Stimulated activated CD4-positive, alpha-beta T cell treated with anti-CD3 and anti-CD28 coated beads, Interleukin-15, amount 100 ng/mL, for 48 hours (primary cell): ENCODE data around the gene UNK.
"Not testable (repeated sequence)": the region's sequence is repeated elsewhere in the genome, so short reads cannot be mapped to it uniquely, and the experiment has no call there.

Source experiments
- DNase-seq, 2 donors: peaks; one replicate each; pipeline ENCODE4 v3.0.0-alpha.2; 2020; ENCODE audit warnings: low read depth in 2 of 2

UNK gene

GRCh38 chr17:75849279-75849646 is 64.7 kb downstream of the UNK start:
- no peak for DNase-seq

GRCh38 chr17:75849724-75850123 is 65.1 kb downstream of the UNK start:
- DNase-seq: no peak

DNA sequence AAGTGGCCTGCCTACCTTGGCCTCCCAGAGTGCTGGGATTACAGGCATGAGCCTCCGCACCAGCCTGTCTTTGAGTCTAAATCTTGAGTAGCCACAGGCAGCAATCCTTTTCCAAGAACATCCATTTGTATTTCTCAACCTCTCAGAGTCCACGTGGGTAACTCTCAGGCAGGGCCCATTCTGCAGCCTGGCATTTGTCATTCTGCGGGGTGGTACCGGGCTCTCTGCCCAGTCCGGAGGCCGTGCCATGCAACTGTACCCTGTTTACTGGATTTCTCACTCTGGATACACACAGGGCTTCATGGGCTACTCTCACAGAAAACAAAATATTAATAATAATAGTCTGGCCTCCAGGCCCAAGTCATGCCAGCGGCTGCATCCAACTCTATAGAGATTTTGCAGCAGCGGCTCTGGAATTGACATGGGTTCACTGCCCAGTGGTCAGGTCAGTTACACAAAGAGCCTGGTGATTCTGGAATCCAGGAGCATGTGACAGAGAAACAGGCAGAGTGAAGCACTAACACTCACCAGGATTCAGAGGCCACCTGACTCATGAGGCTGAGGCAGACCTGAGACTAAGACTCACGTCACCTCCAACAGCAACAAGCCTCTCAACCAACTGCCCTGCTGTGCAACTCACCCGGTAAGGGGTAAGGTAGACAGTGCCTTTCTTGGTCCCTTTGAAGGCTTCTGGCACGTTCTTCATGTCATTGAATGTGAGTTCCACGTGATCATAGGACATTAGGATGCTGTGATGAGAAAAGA is 66.5 kb downstream of the UNK start:
- DNase-seq: no peak

- DNase-seq: not testable (repeated sequence)
Observed at GRCh38 chr17:75851693-75851991, 67.0 kb downstream of the UNK start.

DNA sequence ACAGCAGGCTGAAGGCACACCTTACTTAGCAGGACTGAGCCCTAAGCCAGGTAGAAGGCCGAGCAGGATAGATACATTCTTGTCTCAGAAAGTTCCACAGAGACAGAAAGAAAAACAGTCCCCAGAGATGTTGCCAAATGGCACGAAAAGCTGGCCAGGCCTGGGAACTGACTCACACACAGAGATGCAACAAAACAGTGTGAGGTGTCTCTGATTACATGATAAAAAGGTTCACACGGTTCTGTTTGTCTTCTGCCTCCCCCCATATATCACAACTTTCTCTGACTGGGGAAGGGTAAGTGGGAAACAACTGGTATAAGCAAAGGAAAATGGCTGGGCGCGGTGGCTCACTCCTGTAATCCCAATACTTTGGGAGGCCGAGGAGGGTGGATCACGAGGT is 68.8 kb downstream of the UNK start:
- no peak for DNase-seq

DNA sequence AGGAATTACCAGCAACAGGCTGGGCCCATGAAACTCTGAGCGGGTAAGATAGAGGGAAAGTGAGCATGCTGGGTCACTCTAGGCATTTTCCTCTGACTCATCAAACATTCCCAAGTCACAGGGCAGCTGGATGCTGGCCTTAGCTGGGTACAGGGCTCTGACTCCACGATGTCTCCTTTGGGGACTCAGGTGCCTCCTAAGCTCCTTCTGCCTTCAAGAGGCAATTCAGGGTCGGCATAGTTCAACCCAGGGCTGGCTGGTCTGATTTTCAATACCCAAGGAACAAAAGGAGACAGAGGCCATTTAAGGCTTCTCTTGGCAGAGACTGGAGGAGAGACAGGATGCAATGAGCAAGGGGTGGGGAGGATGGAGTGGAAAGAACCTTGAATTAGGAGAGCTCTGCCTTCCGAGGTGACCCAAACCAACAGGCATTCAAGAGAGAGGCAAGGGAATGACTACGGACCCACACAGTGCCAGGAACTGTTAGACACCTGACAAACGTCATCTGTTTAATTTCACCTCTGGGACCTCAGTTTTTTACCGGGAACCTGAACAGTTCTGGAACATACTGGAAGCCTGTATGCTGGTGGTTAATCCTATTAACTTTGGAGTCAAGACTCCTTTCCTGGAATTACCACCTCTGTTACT is 69.6 kb downstream of the UNK start:
- DNase-seq: no peak

- no peak for DNase-seq
Observed at GRCh38 chr17:75854881-75855309, 70.3 kb downstream of the UNK start.

DNA sequence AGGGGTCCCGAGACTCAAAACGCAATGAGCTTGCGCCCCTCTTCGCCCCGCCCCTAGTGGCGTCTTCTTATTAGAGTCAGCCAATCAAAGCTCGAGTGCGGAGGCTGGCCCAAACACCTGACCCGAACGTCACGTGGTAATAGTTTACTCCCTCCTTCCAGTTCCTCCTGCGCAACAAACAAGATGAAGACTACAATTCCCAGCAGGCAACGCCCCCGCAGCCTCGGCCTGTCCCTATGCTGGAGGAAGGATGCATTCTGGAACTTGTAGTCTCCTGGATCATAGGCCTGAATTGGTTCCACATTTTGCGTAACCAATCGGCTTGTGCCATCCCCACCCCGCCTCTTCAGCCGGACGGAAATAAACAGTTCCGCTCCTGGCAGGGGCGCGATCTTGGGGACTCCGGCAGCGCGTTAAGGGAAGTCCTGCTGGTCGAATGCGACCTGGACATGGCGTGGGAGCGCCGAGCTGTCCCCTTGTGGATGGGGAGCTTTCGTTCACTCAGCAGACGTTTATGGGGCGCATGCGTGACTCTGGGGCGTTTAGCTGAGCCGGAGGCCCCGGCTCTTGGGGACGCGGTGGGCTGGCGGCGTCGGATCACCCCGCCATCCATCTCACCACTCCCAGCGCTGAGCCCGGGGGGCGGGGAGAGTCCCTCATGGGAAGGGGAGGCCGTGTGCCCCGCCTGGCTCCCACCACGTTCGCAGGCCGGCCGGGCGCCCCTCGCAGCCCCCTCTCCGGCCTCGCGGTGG is 70.9 kb downstream of the UNK start, which contains the start of gene WBP2:
WBP2 (minus strand) TSS at position 26 of the 752 bp plus-strand sequence. CDS start 38 bp downstream, outside the sequence.
- peak; percentile 98 for DNase-seq

DNA sequence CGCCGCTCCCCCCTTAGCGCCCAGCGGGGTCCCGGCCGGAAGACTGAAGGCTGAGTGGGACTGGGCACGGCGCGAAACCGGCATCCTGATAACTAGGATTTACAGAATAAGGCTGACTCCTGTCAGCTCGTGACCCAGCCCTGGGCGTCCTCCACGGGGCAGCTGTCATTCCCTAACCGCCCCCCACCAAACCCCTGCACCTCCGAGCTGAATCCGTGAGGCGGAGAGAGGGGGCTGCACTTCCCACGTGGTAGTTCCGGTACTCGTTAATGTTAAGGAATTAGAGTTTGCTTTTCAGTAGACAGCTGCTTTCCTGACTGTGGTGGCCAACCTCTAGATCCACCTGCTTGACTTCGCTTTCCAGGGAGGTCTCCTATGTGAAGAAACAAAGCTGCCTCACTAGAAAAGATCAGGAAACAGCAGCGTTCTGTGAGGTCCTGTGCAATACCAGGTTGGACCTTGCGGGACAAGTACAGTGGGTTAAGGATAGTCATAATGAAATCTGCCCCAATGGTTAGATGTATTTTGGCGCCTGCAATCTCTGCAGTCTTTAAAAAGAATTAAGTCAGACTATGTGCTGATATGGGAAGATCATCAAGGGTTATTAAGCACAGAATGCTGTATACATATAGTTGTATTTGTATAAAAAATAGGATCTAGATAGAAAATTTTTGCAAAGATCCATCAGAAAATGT is 71.6 kb downstream of the UNK start:
- DNase-seq: no peak

DNA sequence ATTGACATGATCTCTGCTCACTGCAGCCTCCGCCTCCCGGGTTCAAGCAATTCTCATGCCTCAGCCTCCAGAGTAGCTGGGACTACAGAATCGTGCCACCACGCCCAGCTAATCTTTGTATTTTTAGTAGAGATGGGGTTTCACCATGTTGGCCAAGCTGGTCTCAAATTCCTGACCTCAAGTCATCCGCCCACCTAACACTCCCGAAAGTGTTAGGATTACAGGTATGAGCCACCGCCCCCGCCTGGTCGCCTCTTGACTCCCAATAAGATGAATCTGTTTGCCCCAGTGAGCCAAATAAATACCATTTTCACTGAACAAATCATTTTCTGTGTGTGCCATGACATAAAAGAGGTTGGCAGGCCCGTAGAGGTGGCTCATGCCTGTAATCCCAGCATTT is 74.8 kb downstream of the UNK start:
- DNase-seq: not testable (repeated sequence)

DNA sequence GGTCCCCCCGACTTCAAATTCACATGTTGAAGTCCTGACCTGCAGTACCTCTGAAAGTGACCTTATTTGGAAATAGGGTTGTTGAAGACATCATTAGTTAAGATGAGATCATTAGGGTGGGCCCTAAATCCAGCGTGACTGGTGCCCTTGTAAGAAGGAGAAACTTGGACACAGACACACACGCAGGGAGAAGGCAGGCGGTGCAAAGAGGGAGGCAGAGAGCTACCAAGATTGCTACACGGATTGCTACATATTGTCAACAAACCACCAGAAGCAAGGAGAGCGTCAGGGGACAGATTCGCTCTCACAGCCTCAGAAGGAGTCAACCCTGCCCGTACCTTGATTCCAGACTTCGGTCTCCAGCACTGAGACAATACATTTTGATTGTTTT is 77.3 kb downstream of the UNK start:
- no peak for DNase-seq

GRCh38 chr17:75864448-75864871 is 79.9 kb downstream of the UNK start:
- no peak for DNase-seq

GRCh38 chr17:75864887-75865286 is 80.3 kb downstream of the UNK start:
- DNase-seq: not testable (repeated sequence)

- DNase-seq: not testable (repeated sequence)
Observed at GRCh38 chr17:75865404-75866188, 81.0 kb downstream of the UNK start.

- not testable (repeated sequence) for DNase-seq
Observed at GRCh38 chr17:75868730-75869281, 84.2 kb downstream of the UNK start.

- DNase-seq: no peak
Observed at GRCh38 chr17:75869282-75870141, 84.9 kb downstream of the UNK start.

DNA sequence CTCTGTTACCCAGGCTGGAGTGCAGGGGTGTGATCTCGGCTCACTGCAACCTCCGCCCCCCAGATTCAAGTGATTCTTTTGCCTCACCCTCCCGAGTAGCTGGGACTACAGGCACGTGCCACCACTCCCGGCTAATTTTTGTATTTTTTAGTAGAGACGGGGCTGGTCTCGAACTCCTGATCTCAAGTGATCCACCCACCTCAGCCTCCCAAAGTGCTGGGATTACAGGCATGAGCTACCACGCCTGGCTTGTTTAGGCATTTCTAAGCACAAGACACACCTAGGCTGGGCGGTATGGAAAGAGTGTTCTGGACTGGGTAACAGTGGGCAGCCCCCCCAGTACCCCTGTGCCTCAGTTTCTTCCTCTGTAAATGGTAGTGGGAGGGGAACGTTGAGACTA is 85.6 kb downstream of the UNK start:
- not testable (repeated sequence) for DNase-seq

- no peak for DNase-seq
Observed at GRCh38 chr17:75872434-75873351, 88.1 kb downstream of the UNK start.
